Spleen (tissue), 7 donors: Measurements from ENCODE around the gene LAMB1.

ENCODE experiments used
- POLR2A ChIP-seq, 3 donors: fragments of 450-650 bp; IDR thresholded peaks; one replicate each; pipeline ENCODE4 v1.5.1; 2017; ENCODE audit warnings: antibody characterized with exemption in 3 of 3, mild to moderate bottlenecking in 1 of 3
- POLR2AphosphoS5 ChIP-seq, 3 donors: sonication (generic); formaldehyde crosslinking; IDR thresholded peaks; one replicate each; pipeline ENCODE4 v1.5.1; 2017; ENCODE audit warnings: antibody characterized with exemption in 3 of 3
- TF ChIP-seq, protein P1 (sequence below), 11 experiments: fragments of 200-600 bp in 7 of 11; fragments of 450-650 bp in 4 of 11; sonication (generic) in 4 of 11; IDR thresholded peaks in 8 of 11; conservative IDR thresholded peaks in 3 of 11; 1 replicate in 7 of 11; 2 replicates in 4 of 11; pipeline versions ENCODE4 v1.4.0 to v1.8.0; 2016 to 2021; ENCODE audit warnings: antibody characterized with exemption in 11 of 11, inconsistent platforms in 4 of 11, mild to moderate bottlenecking in 1 of 11
- donor health status: DM: no; HTN: no; CAD: no; lungs with moderate emphysema.
- donor health status: DM: no; HTN: no; CAD: no.
- donor health status: DM: no; HTN: no; CAD: no.

DNA sequence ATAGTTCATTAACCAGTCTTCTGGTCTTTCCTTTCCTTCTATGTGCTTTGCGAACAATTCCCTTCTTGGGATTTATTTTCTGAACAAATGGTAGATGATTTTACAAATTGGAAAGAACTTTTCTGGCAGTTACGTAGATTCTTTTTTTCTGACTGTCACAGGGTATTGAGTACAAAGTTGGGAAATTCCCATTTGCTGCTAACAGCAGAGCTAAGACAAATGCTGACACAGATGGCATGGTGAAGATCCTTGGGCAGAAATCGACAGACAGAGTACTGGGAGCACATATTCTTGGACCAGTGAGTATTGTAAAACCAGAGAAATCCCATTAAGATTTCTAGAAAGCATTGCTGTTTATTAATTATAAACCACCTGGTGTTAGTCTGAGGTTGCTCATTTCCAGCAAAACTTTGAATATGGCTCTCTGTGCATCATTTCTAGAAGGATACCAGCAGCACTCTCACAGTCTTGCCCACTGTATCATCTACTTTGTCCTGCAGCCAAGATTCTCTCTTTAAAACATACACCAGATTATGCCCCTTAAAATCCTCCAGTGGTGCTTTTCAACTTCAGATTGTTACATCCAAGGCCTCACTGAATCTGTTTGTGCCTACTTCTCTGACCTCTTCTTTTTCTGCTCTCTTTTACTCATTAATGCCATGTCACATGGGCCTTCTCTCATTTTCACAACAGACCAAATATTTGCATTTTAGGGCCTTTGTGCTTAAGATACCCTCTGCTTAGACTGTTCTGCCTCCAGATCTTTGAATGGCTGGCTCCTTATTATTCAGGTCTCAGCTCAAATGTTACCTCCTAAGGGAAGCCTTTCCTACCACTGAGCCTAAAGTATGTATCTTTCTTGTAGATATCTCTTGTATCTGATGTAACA, 85.0 kb downstream of the LAMB1 start:
- TF ChIP-seq POLR2AphosphoS5 (IDR thresholded peaks at IDR 0.05) (no peak), POLR2A (IDR thresholded peaks at IDR 0.05) (no peak)
- TF ChIP-seq, protein P1, sequence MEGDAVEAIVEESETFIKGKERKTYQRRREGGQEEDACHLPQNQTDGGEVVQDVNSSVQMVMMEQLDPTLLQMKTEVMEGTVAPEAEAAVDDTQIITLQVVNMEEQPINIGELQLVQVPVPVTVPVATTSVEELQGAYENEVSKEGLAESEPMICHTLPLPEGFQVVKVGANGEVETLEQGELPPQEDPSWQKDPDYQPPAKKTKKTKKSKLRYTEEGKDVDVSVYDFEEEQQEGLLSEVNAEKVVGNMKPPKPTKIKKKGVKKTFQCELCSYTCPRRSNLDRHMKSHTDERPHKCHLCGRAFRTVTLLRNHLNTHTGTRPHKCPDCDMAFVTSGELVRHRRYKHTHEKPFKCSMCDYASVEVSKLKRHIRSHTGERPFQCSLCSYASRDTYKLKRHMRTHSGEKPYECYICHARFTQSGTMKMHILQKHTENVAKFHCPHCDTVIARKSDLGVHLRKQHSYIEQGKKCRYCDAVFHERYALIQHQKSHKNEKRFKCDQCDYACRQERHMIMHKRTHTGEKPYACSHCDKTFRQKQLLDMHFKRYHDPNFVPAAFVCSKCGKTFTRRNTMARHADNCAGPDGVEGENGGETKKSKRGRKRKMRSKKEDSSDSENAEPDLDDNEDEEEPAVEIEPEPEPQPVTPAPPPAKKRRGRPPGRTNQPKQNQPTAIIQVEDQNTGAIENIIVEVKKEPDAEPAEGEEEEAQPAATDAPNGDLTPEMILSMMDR (IDR thresholded peaks at IDR 0.05 in 8 of 11, conservative IDR thresholded peaks at IDR 0.05 in 3 of 11): no peak
